Activated naive CD8-positive, alpha-beta T cell (primary cell): ENCODE data around the gene CAST.

ENCODE experiments used
- H3K27ac Mint-ChIP-seq: one replicate; pipeline ENCODE4 v1.8.0; 2021; ENCODE audit warnings: mixed read lengths
- H3K27me3 Mint-ChIP-seq: one replicate; pipeline ENCODE4 v1.8.0; 2021; ENCODE audit warnings: mixed read lengths
- H3K36me3 Mint-ChIP-seq: one replicate; pipeline ENCODE4 v1.8.0; 2021; ENCODE audit warnings: mixed read lengths
- H3K4me1 Mint-ChIP-seq: one replicate; pipeline ENCODE4 v1.8.0; 2021; ENCODE audit warnings: low read depth, mixed read lengths
- H3K4me3 Mint-ChIP-seq: one replicate; pipeline ENCODE4 v1.8.0; 2021; ENCODE audit warnings: mild to moderate bottlenecking, mixed read lengths
- H3K9me3 Mint-ChIP-seq: one replicate; pipeline ENCODE4 v1.8.0; 2021; ENCODE audit warnings: low read depth, mixed read lengths

Gene CAST

GRCh38 chr5:96675882-96676281 is 13.7 kb downstream of the CAST start:
- Mint-ChIP-seq H3K27ac (no peak overlapping the region), H3K9me3 (no peaks in the 10 kb centered on the region), H3K4me1 (peaks cover 15% of the 10 kb centered on the region), H3K4me3 (no peak overlapping the region), H3K36me3 (peaks cover 22% of the 10 kb centered on the region), H3K27me3 (no peaks in the 10 kb centered on the region)

- Mint-ChIP-seq H3K27ac (no peak overlapping the region), H3K4me3 (no peak overlapping the region), H3K36me3 (peaks cover 16% of the 10 kb centered on the region), H3K9me3 (no peaks in the 10 kb centered on the region), H3K4me1 (peaks cover 11% of the 10 kb centered on the region), H3K27me3 (no peaks in the 10 kb centered on the region)
These were observed 15.3 kb downstream of the CAST start for GRCh38 chr5:96677496-96677895.

GRCh38 chr5:96679293-96679692 is 17.1 kb downstream of the CAST start:
- H3K36me3 Mint-ChIP-seq = peaks cover 16% of the 10 kb centered on the region
- H3K27me3 Mint-ChIP-seq = no peaks in the 10 kb centered on the region
- no peak overlapping the region for H3K27ac Mint-ChIP-seq
- no peaks in the 10 kb centered on the region for H3K9me3 Mint-ChIP-seq
- H3K4me1 Mint-ChIP-seq = peaks cover 17% of the 10 kb centered on the region
- no peak overlapping the region for H3K4me3 Mint-ChIP-seq

GRCh38 chr5:96680759-96681470 is 18.7 kb downstream of the CAST start:
- H3K9me3 Mint-ChIP-seq = no peaks in the 10 kb centered on the region
- H3K27me3 Mint-ChIP-seq = no peaks in the 10 kb centered on the region
- no peak overlapping the region for H3K4me3 Mint-ChIP-seq
- peaks cover 13% of the 10 kb centered on the region for H3K4me1 Mint-ChIP-seq
- H3K27ac Mint-ChIP-seq = no peak overlapping the region
- H3K36me3 Mint-ChIP-seq = peaks cover 14% of the 10 kb centered on the region

GRCh38 chr5:96683392-96683791 is 21.2 kb downstream of the CAST start:
- H3K27me3 Mint-ChIP-seq = no peaks in the 10 kb centered on the region
- H3K4me3 Mint-ChIP-seq = no peak overlapping the region
- H3K4me1 Mint-ChIP-seq = peaks cover 26% of the 10 kb centered on the region
- H3K36me3 Mint-ChIP-seq = peaks cover 10% of the 10 kb centered on the region
- H3K9me3 Mint-ChIP-seq = no peaks in the 10 kb centered on the region
- H3K27ac Mint-ChIP-seq = no peak overlapping the region

- H3K27me3 Mint-ChIP-seq = no peaks in the 10 kb centered on the region
- H3K27ac Mint-ChIP-seq = no peak overlapping the region
- H3K4me1 Mint-ChIP-seq = peaks cover 26% of the 10 kb centered on the region
- H3K4me3 Mint-ChIP-seq = no peak overlapping the region
- peaks cover 10% of the 10 kb centered on the region for H3K36me3 Mint-ChIP-seq
- no peaks in the 10 kb centered on the region for H3K9me3 Mint-ChIP-seq
These were observed 21.6 kb downstream of the CAST start for GRCh38 chr5:96683810-96684209.

GRCh38 chr5:96687080-96687479 is 24.9 kb downstream of the CAST start:
- peak overlapping the region; percentile 72 for H3K27ac Mint-ChIP-seq
- H3K27me3 Mint-ChIP-seq = no peaks in the 10 kb centered on the region
- H3K36me3 Mint-ChIP-seq = peaks cover 6% of the 10 kb centered on the region
- H3K9me3 Mint-ChIP-seq = no peaks in the 10 kb centered on the region
- no peak overlapping the region for H3K4me3 Mint-ChIP-seq
- peaks cover 24% of the 10 kb centered on the region for H3K4me1 Mint-ChIP-seq

- peak overlapping the region; percentile 72 for H3K27ac Mint-ChIP-seq
- H3K9me3 Mint-ChIP-seq = no peaks in the 10 kb centered on the region
- H3K4me1 Mint-ChIP-seq = peaks cover 17% of the 10 kb centered on the region
- H3K27me3 Mint-ChIP-seq = no peaks in the 10 kb centered on the region
- H3K4me3 Mint-ChIP-seq = no peak overlapping the region
- peaks cover 2% of the 10 kb centered on the region for H3K36me3 Mint-ChIP-seq
These were observed 25.8 kb downstream of the CAST start for GRCh38 chr5:96687812-96688453.

- Mint-ChIP-seq H3K36me3 (peaks cover 2% of the 10 kb centered on the region), H3K27ac (no peak overlapping the region), H3K27me3 (no peaks in the 10 kb centered on the region), H3K4me1 (peaks cover 13% of the 10 kb centered on the region), H3K4me3 (no peak overlapping the region), H3K9me3 (no peaks in the 10 kb centered on the region)
These were observed 28.7 kb downstream of the CAST start for GRCh38 chr5:96690861-96691260.

GRCh38 chr5:96691503-96692303 is 29.5 kb downstream of the CAST start:
- Mint-ChIP-seq H3K27ac (no peak overlapping the region), H3K4me3 (no peak overlapping the region), H3K27me3 (no peaks in the 10 kb centered on the region), H3K36me3 (no peaks in the 10 kb centered on the region), H3K9me3 (no peaks in the 10 kb centered on the region), H3K4me1 (peaks cover 10% of the 10 kb centered on the region)

GRCh38 chr5:96692441-96692840 is 30.3 kb downstream of the CAST start:
- H3K27ac Mint-ChIP-seq = no peak overlapping the region
- no peaks in the 10 kb centered on the region for H3K9me3 Mint-ChIP-seq
- H3K27me3 Mint-ChIP-seq = no peaks in the 10 kb centered on the region
- no peak overlapping the region for H3K4me3 Mint-ChIP-seq
- H3K36me3 Mint-ChIP-seq = no peaks in the 10 kb centered on the region
- peaks cover 4% of the 10 kb centered on the region for H3K4me1 Mint-ChIP-seq

- no peak overlapping the region for H3K4me3 Mint-ChIP-seq
- peaks cover 27% of the 10 kb centered on the region for H3K4me1 Mint-ChIP-seq
- peaks cover 4% of the 10 kb centered on the region for H3K36me3 Mint-ChIP-seq
- H3K9me3 Mint-ChIP-seq = no peaks in the 10 kb centered on the region
- no peaks in the 10 kb centered on the region for H3K27me3 Mint-ChIP-seq
- no peak overlapping the region for H3K27ac Mint-ChIP-seq
These were observed 37.1 kb downstream of the CAST start for GRCh38 chr5:96699186-96699820.

- Mint-ChIP-seq H3K27me3 (no peaks in the 10 kb centered on the region), H3K4me1 (peaks cover 38% of the 10 kb centered on the region), H3K4me3 (peak overlapping the region; percentile 93), H3K36me3 (peaks cover 4% of the 10 kb centered on the region), H3K9me3 (no peaks in the 10 kb centered on the region), H3K27ac (peak overlapping the region; percentile 95)
These were observed 40.6 kb downstream of the CAST start for GRCh38 chr5:96702503-96703383.

GRCh38 chr5:96703384-96703920 is 41.3 kb downstream of the CAST start:
- H3K9me3 Mint-ChIP-seq = no peaks in the 10 kb centered on the region
- H3K27me3 Mint-ChIP-seq = no peaks in the 10 kb centered on the region
- H3K27ac Mint-ChIP-seq = peak overlapping the region; percentile 95
- peaks cover 3% of the 10 kb centered on the region for H3K36me3 Mint-ChIP-seq
- peak overlapping the region; percentile 93 for H3K4me3 Mint-ChIP-seq
- H3K4me1 Mint-ChIP-seq = peaks cover 38% of the 10 kb centered on the region
